Epithelial cell of esophagus (primary cell): ENCODE measurements around the gene CCDC150.

Experiments
- DNase-seq: peaks from one replicate; pipeline ENCODE4 v3.0.0; 2010; ENCODE audit warnings: low read depth
- H3K4me3 ChIP-seq: 2 replicates; pipeline ENCODE4 v1.5.1; 2011; ENCODE audit warnings: mild to moderate bottlenecking, low read length, control low read depth
- TF ChIP-seq, protein P1 (sequence below): IDR thresholded peaks from 2 replicates; pipeline ENCODE4 v1.5.1; 2011; ENCODE audit warnings: low read depth, mild to moderate bottlenecking, low read length, control low read depth, inconsistent platforms; ENCODE audit not compliant: insufficient read depth; ENCODE audit errors: missing control alignments

The CCDC150 gene

GRCh38 chr2:196655761-196656160, 16.2 kb downstream of the CCDC150 start:
- H3K4me3 ChIP-seq, result no peak overlapping the region
- no peak for DNase-seq
- TF ChIP-seq, protein P1, sequence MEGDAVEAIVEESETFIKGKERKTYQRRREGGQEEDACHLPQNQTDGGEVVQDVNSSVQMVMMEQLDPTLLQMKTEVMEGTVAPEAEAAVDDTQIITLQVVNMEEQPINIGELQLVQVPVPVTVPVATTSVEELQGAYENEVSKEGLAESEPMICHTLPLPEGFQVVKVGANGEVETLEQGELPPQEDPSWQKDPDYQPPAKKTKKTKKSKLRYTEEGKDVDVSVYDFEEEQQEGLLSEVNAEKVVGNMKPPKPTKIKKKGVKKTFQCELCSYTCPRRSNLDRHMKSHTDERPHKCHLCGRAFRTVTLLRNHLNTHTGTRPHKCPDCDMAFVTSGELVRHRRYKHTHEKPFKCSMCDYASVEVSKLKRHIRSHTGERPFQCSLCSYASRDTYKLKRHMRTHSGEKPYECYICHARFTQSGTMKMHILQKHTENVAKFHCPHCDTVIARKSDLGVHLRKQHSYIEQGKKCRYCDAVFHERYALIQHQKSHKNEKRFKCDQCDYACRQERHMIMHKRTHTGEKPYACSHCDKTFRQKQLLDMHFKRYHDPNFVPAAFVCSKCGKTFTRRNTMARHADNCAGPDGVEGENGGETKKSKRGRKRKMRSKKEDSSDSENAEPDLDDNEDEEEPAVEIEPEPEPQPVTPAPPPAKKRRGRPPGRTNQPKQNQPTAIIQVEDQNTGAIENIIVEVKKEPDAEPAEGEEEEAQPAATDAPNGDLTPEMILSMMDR, result no peak

DNA sequence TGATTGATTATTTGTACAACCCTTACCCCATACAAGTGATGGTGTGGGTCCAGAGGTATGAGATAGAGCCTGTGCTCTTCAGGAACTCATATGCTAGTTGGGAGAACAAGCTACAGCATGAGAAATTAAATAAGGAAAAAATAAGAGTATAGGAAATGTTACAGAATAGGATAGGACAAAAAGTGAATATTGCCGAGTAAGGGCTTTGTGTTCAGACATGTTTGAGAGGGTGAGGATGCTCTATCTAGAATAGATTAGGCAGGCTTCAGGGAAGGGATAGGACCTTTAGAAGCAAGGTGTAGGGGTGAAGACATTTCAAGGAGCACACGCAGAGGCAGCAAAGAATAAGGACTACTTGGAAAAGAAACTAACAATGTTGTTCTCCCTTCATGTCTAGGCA, 17.8 kb downstream of the CCDC150 start:
- H3K4me3 ChIP-seq, result no peak overlapping the region
- DNase-seq, result no peak
- TF ChIP-seq, protein P1, result no peak

- no peak overlapping the region for H3K4me3 ChIP-seq
- TF ChIP-seq, protein P1, result no peak
- no peak for DNase-seq
Observed at GRCh38 chr2:196659844-196660243, 20.3 kb downstream of the CCDC150 start.

DNA sequence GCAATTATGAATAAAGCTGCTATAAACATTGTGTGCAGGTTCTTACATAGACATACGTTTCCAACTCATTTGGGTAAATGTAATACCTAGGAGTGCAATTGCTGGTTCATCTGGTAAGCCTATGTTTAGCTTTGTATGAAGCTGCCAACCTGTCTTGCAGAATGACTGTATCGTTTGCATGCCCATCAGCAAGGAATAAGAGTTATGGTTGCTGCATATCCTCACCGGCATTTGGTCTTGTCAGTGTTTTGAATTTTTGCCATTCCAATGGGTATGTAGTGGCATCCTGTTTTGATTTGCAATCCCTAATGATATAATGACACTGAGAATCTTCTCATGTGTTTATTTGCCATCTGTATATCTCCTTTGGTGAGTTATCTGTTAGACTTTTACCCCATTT, 20.7 kb downstream of the CCDC150 start:
- peak; percentile 58 for DNase-seq
- no peak overlapping the region for H3K4me3 ChIP-seq
- TF ChIP-seq, protein P1, result no peak

DNA sequence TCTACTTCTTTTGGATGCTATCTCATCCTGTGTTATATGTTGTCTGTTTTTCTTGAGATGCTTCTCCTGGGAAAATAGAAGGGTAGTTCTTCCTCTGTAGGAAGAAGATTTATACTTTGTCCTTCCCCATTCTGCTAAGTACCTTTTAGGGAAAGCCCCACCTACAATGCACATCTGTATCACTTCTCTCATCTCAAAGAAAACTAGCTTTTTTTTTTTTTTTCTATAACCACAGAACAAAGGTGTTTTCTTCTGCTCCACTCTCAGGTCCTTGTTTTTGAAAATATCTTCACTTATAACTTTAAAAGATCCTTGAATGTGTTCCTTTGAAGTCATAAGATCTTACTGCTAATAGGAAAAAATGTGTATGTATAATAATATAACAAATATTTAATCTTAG, 30.8 kb downstream of the CCDC150 start:
- TF ChIP-seq, protein P1, result no peak
- no peak overlapping the region for H3K4me3 ChIP-seq
- no peak for DNase-seq

DNA sequence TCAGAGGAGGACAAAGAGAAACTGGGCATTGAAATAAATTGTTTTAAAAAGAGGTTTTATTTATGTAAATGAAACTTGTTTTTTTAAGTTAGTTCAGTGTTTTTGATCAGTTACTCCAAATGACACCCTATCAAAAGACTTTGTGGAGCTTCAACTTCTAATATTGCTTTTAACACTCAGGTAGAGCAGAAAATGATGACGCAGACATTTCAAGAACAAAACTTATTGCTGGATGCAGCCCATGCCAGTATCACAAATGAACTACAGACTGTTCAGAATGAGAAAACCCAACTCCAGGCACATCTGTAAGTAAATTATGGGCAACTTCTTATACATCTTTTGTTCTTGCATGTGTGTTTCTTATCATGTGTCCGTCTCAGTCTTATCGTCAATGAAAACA, 36.4 kb downstream of the CCDC150 start:
- TF ChIP-seq, protein P1, result no peak
- no peak for DNase-seq
- no peak overlapping the region for H3K4me3 ChIP-seq

- peak; percentile 90 for DNase-seq
- TF ChIP-seq, protein P1, result no peak
- no peak overlapping the region for H3K4me3 ChIP-seq
Observed at GRCh38 chr2:196677404-196677803, 37.9 kb downstream of the CCDC150 start.
